Fibroblast of the aortic adventitia (primary cell): ENCODE measurements around the gene ENTPD1. TPM values are rescaled to one million over a fixed set of nuclear protein-coding genes. Genes with fewer than 3 reads are reported as not detected.

Source experiments
- DNase-seq: peaks from one replicate; pipeline ENCODE4 v3.0.0-alpha.2; 2010; ENCODE audit warnings: low read depth
- H3K4me3 ChIP-seq: 2 replicates; pipeline ENCODE4 v1.5.1; 2011; ENCODE audit warnings: low read depth, mild to moderate bottlenecking, control low read depth, low read length, moderate library complexity
- CTCF ChIP-seq: IDR thresholded peaks from 2 replicates; pipeline ENCODE4 v1.5.1; 2011; ENCODE audit warnings: mild to moderate bottlenecking, low read length, control low read depth, inconsistent platforms; ENCODE audit not compliant: insufficient read depth
- total RNA-seq: library from RNA; depleted of rRNA; stranded (reverse); fragments of >200 nt; gene quantifications from 2 replicates; pipeline ENCODE4 v1.2.3, GENCODE V29; 2012; ENCODE audit warnings: low replicate concordance

Gene ENTPD1
- total RNA-seq, 1 donor = 0.09 TPM

- no peak for TF ChIP-seq CTCF
- no peak overlapping the region for H3K4me3 ChIP-seq
- DNase-seq = peak; percentile 87
Measured at GRCh38 chr10:95818668-95819067, 62.7 kb downstream of the ENTPD1 start.

- no peak for TF ChIP-seq CTCF
- H3K4me3 ChIP-seq = no peak overlapping the region
- DNase-seq = peak; percentile 36
Measured at GRCh38 chr10:95819620-95820329, 63.8 kb downstream of the ENTPD1 start.

GRCh38 chr10:95820363-95820762 lies 64.4 kb downstream of the ENTPD1 start:
- no peak overlapping the region for H3K4me3 ChIP-seq
- TF ChIP-seq CTCF = no peak
- DNase-seq = no peak

- no peak overlapping the region for H3K4me3 ChIP-seq
- no peak for TF ChIP-seq CTCF
- DNase-seq = no peak
Measured at GRCh38 chr10:95821720-95822119, 65.8 kb downstream of the ENTPD1 start.

GRCh38 chr10:95830044-95830443 lies 74.1 kb downstream of the ENTPD1 start:
- no peak overlapping the region for H3K4me3 ChIP-seq
- DNase-seq = no peak
- TF ChIP-seq CTCF = no peak

- DNase-seq = no peak
- no peak for TF ChIP-seq CTCF
- H3K4me3 ChIP-seq = no peak overlapping the region
Measured at GRCh38 chr10:95831076-95831475, 75.1 kb downstream of the ENTPD1 start.

- no peak for DNase-seq
- H3K4me3 ChIP-seq = no peak overlapping the region
- no peak for TF ChIP-seq CTCF
Measured at GRCh38 chr10:95831515-95831914, 75.6 kb downstream of the ENTPD1 start.
